MM.1S (cell line): ENCODE data around the gene TNRC6C.

Experiments used
- DNase-seq: peaks from one replicate; pipeline ENCODE4 v3.0.0-alpha.2; 2015
- H2AFZ ChIP-seq: fragments of 300-600 bp; sonication (generic); 2 replicates; pipeline ENCODE4 v1.6.0; 2016; ENCODE audit warnings: antibody characterized with exemption, low read length
- H3F3A ChIP-seq: fragments of 300-600 bp; sonication (generic); 2 replicates; pipeline ENCODE4 v1.6.1; 2016; ENCODE audit warnings: mild to moderate bottlenecking, antibody characterized with exemption, low read length, moderate library complexity, mixed read lengths; ENCODE audit not compliant: insufficient read depth
- H3K27ac ChIP-seq: fragments of 300-600 bp; sonication (generic); 2 replicates; pipeline ENCODE4 v1.5.1; 2016; ENCODE audit warnings: mild to moderate bottlenecking, low read length
- H3K27me3 ChIP-seq: fragments of 300-600 bp; sonication (generic); replicated peaks from 2 replicates; pipeline ENCODE4 v1.6.0; 2016; ENCODE audit warnings: low read length; ENCODE audit not compliant: insufficient read depth
- H3K36me3 ChIP-seq: fragments of 300-600 bp; sonication (generic); replicated peaks from 2 replicates; pipeline ENCODE4 v1.6.1; 2016; ENCODE audit warnings: mild to moderate bottlenecking, low read length, mixed read lengths; ENCODE audit not compliant: insufficient read depth
- H3K4me1 ChIP-seq: fragments of 300-600 bp; sonication (generic); 2 replicates; pipeline ENCODE4 v1.6.1; 2016; ENCODE audit warnings: low read length, mixed read lengths
- H3K4me2 ChIP-seq: fragments of 300-600 bp; sonication (generic); 2 replicates; pipeline ENCODE4 v1.6.0; 2016; ENCODE audit warnings: low read depth, low read length
- H3K4me3 ChIP-seq: fragments of 300-600 bp; sonication (generic); 2 replicates; pipeline ENCODE4 v1.5.1; 2016; ENCODE audit warnings: low read length, mixed read lengths
- H3K79me2 ChIP-seq: fragments of 300-600 bp; sonication (generic); 2 replicates; pipeline ENCODE4 v1.6.1; 2016; ENCODE audit warnings: mixed run types, low read length, mixed read lengths
- H3K9ac ChIP-seq: fragments of 300-600 bp; sonication (generic); 2 replicates; pipeline ENCODE4 v1.6.1; 2016; ENCODE audit warnings: low read length, mixed read lengths
- H3K9me2 ChIP-seq: fragments of 300-600 bp; sonication (generic); replicated peaks from 2 replicates; pipeline ENCODE4 v1.6.1; 2016; ENCODE audit warnings: mild to moderate bottlenecking, low read length, mixed read lengths; ENCODE audit not compliant: insufficient read depth
- H3K9me3 ChIP-seq: fragments of 300-600 bp; sonication (generic); replicated peaks from 2 replicates; pipeline ENCODE4 v1.6.1; 2016; ENCODE audit warnings: mild to moderate bottlenecking, low read length, mixed read lengths; ENCODE audit not compliant: insufficient read depth
- H4K20me1 ChIP-seq: fragments of 300-600 bp; sonication (generic); 2 replicates; pipeline ENCODE4 v1.6.1; 2016; ENCODE audit warnings: mild to moderate bottlenecking, low read length, moderate library complexity, mixed read lengths; ENCODE audit not compliant: insufficient read depth
- EZH2 ChIP-seq: fragments of 300-600 bp; sonication (generic); optimal IDR thresholded peaks from 2 replicates; pipeline ENCODE3; 2017; ENCODE audit warnings: low read depth, mild to moderate bottlenecking, antibody characterized with exemption, low read length, mixed read lengths
- EZH2phosphoT487 ChIP-seq: fragments of 300-600 bp; sonication (generic); IDR thresholded peaks from 2 replicates; pipeline ENCODE4 v1.6.1; 2018; ENCODE audit warnings: antibody characterized with exemption, low read length
- TF ChIP-seq, protein P1 (sequence below): fragments of 300-600 bp; sonication (generic); IDR thresholded peaks from 2 replicates; pipeline ENCODE4 v1.5.1; 2016; ENCODE audit warnings: antibody characterized with exemption, low read length, mixed read lengths

The TNRC6C gene

GRCh38 chr17:78082988-78083387 lies 124.5 kb downstream of the TNRC6C start:
- Histone ChIP-seq H3K4me2 (no peak overlapping the region), H4K20me1 (no peaks in the 10 kb centered on the region), H3K9ac (no peak overlapping the region), H3K27me3 (no peaks in the 10 kb centered on the region), H3K4me3 (no peak overlapping the region), H3K36me3 (no peaks in the 10 kb centered on the region; the same call in 1 of the 2 replicates), H3K79me2 (no peaks in the 10 kb centered on the region), H3K9me3 (no peaks in the 10 kb centered on the region), H3K4me1 (peaks cover 15% of the 10 kb centered on the region), H3K27ac (peak overlapping the region; percentile 14; the same call in 1 of the 2 replicates), H2AFZ (no peak overlapping the region), H3K9me2 (no peaks in the 10 kb centered on the region), H3F3A (no peaks in the 10 kb centered on the region; the same call in 1 of the 2 replicates)
- no peak for DNase-seq
- no peak for TF ChIP-seq EZH2
- TF ChIP-seq, protein P1, sequence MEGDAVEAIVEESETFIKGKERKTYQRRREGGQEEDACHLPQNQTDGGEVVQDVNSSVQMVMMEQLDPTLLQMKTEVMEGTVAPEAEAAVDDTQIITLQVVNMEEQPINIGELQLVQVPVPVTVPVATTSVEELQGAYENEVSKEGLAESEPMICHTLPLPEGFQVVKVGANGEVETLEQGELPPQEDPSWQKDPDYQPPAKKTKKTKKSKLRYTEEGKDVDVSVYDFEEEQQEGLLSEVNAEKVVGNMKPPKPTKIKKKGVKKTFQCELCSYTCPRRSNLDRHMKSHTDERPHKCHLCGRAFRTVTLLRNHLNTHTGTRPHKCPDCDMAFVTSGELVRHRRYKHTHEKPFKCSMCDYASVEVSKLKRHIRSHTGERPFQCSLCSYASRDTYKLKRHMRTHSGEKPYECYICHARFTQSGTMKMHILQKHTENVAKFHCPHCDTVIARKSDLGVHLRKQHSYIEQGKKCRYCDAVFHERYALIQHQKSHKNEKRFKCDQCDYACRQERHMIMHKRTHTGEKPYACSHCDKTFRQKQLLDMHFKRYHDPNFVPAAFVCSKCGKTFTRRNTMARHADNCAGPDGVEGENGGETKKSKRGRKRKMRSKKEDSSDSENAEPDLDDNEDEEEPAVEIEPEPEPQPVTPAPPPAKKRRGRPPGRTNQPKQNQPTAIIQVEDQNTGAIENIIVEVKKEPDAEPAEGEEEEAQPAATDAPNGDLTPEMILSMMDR, result no peak

GRCh38 chr17:78086740-78087139 lies 128.2 kb downstream of the TNRC6C start:
- Histone ChIP-seq H2AFZ (no peak overlapping the region), H3K27ac (no peak overlapping the region), H3K9me2 (no peaks in the 10 kb centered on the region), H4K20me1 (no peaks in the 10 kb centered on the region), H3K4me2 (no peak overlapping the region), H3K79me2 (no peaks in the 10 kb centered on the region), H3K9ac (no peak overlapping the region), H3K9me3 (no peaks in the 10 kb centered on the region), H3F3A (no peaks in the 10 kb centered on the region; the same call in 1 of the 2 replicates), H3K4me3 (no peak overlapping the region), H3K36me3 (no peaks in the 10 kb centered on the region; the same call in 1 of the 2 replicates), H3K27me3 (no peaks in the 10 kb centered on the region), H3K4me1 (peaks cover 11% of the 10 kb centered on the region)
- TF ChIP-seq EZH2 (no peak), EZH2phosphoT487 (no peak)
- TF ChIP-seq, protein P1, result no peak
- DNase-seq, result no peak

GRCh38 chr17:78088529-78088928 lies 130.0 kb downstream of the TNRC6C start:
- Histone ChIP-seq H3K9me3 (no peaks in the 10 kb centered on the region), H3K27me3 (no peaks in the 10 kb centered on the region), H3K27ac (no peak overlapping the region), H3K4me2 (no peak overlapping the region), H3K36me3 (no peaks in the 10 kb centered on the region; the same call in 1 of the 2 replicates), H3K4me3 (no peak overlapping the region), H3K4me1 (0 out of 2 replicates have a peak, but pooled peaks cover 4% of the 10 kb centered on the region), H3K9ac (no peak overlapping the region), H2AFZ (no peak overlapping the region), H3K79me2 (no peaks in the 10 kb centered on the region), H3K9me2 (no peaks in the 10 kb centered on the region), H3F3A (no peaks in the 10 kb centered on the region), H4K20me1 (no peaks in the 10 kb centered on the region)
- no peak for DNase-seq
- TF ChIP-seq, protein P1, result no peak
- no peak for TF ChIP-seq EZH2
- no peak for TF ChIP-seq EZH2phosphoT487
